Measurements from ENCODE around the gene USP9X.

The USP9X gene

GRCh38 chrX:41167888-41168287 lies 82.6 kb downstream of the USP9X start:
- Histone ChIP-seq H3K27ac (ENCODE audit: low read depth, low read length, poor library complexity, severe bottlenecking) (no peak overlapping the region), H3K4me2 (ENCODE audit: low read length) (no peak overlapping the region), H3K9me3 (ENCODE audit: low read length) (no peaks in the 10 kb centered on the region), H3K9me2 (ENCODE audit: low read depth, low read length) (no peaks in the 10 kb centered on the region), H4K20me1 (ENCODE audit: insufficient read depth, low read length) (no peaks in the 10 kb centered on the region), H3K36me3 (ENCODE audit: insufficient read depth, low read length) (peaks cover 75% of the 10 kb centered on the region), H3K79me2 (ENCODE audit: insufficient read depth, low read length) (no peaks in the 10 kb centered on the region), H3K4me3 (ENCODE audit: low read depth, low read length, poor library complexity, severe bottlenecking) (no peak overlapping the region), H3K9ac (ENCODE audit: low read length) (no peak overlapping the region), H3K27me3 (ENCODE audit: insufficient read depth, low read length) (no peaks in the 10 kb centered on the region), H3K4me1 (ENCODE audit: insufficient read depth, low read length, severe bottlenecking) (no peaks in the 10 kb centered on the region), H2AFZ (ENCODE audit: low read length) (no peak overlapping the region), H3F3A (ENCODE audit: insufficient read depth, low read length) (no peaks in the 10 kb centered on the region)
- TF ChIP-seq EZH2 (IDR thresholded peaks at IDR 0.05; ENCODE audit: borderline replicate concordance, low read length) (no peak), CTCF (IDR thresholded peaks at IDR 0.05; ENCODE audit: low read length) (no peak)

GRCh38 chrX:41176263-41176662 lies 91.0 kb downstream of the USP9X start:
- Histone ChIP-seq H3K4me2 (ENCODE audit: low read length) (no peak overlapping the region), H2AFZ (ENCODE audit: low read length) (no peak overlapping the region), H3K9ac (ENCODE audit: low read length) (no peak overlapping the region), H3K4me3 (ENCODE audit: low read depth, low read length, poor library complexity, severe bottlenecking) (no peak overlapping the region), H3K27ac (ENCODE audit: low read depth, low read length, poor library complexity, severe bottlenecking) (no peak overlapping the region), H3K4me1 (ENCODE audit: insufficient read depth, low read length, severe bottlenecking) (peaks cover 5% of the 10 kb centered on the region), H3K9me3 (ENCODE audit: low read length) (no peaks in the 10 kb centered on the region), H3F3A (ENCODE audit: insufficient read depth, low read length) (no peaks in the 10 kb centered on the region), H3K27me3 (ENCODE audit: insufficient read depth, low read length) (no peaks in the 10 kb centered on the region), H3K9me2 (ENCODE audit: low read depth, low read length) (no peaks in the 10 kb centered on the region), H4K20me1 (ENCODE audit: insufficient read depth, low read length) (no peaks in the 10 kb centered on the region), H3K79me2 (ENCODE audit: insufficient read depth, low read length) (no peaks in the 10 kb centered on the region), H3K36me3 (ENCODE audit: insufficient read depth, low read length) (peaks cover 48% of the 10 kb centered on the region)
- no peak for TF ChIP-seq EZH2 (IDR thresholded peaks at IDR 0.05; ENCODE audit: borderline replicate concordance, low read length)
- TF ChIP-seq CTCF (IDR thresholded peaks at IDR 0.05; ENCODE audit: low read length): no peak

- Histone ChIP-seq H3K9me3 (ENCODE audit: low read length) (no peaks in the 10 kb centered on the region), H3K4me3 (ENCODE audit: low read depth, low read length, poor library complexity, severe bottlenecking) (no peak overlapping the region), H3K4me2 (ENCODE audit: low read length) (no peak overlapping the region), H3K9ac (ENCODE audit: low read length) (no peak overlapping the region), H3K36me3 (ENCODE audit: insufficient read depth, low read length) (peaks cover 42% of the 10 kb centered on the region), H3F3A (ENCODE audit: insufficient read depth, low read length) (no peaks in the 10 kb centered on the region), H3K4me1 (ENCODE audit: insufficient read depth, low read length, severe bottlenecking) (peaks cover 5% of the 10 kb centered on the region), H3K27me3 (ENCODE audit: insufficient read depth, low read length) (no peaks in the 10 kb centered on the region), H3K79me2 (ENCODE audit: insufficient read depth, low read length) (no peaks in the 10 kb centered on the region), H3K27ac (ENCODE audit: low read depth, low read length, poor library complexity, severe bottlenecking) (no peak overlapping the region), H2AFZ (ENCODE audit: low read length) (no peak overlapping the region), H3K9me2 (ENCODE audit: low read depth, low read length) (no peaks in the 10 kb centered on the region), H4K20me1 (ENCODE audit: insufficient read depth, low read length) (no peaks in the 10 kb centered on the region)
- TF ChIP-seq CTCF (IDR thresholded peaks at IDR 0.05; ENCODE audit: low read length) (no peak), EZH2 (IDR thresholded peaks at IDR 0.05; ENCODE audit: borderline replicate concordance, low read length) (no peak)
These were observed 92.1 kb downstream of the USP9X start for GRCh38 chrX:41177297-41177696.

Measured in OCI-LY1 (cell line).